Testis (tissue), 3 donors: ENCODE measurements around the gene VSNL1. TPM values are rescaled to one million over a fixed set of nuclear protein-coding genes. Genes with fewer than 3 reads are reported as not detected.

Experiments
- DNase-seq: peaks from one replicate; pipeline ENCODE4 v3.0.0-alpha.2; 2019
- H3K27ac ChIP-seq, 2 donors: fragments of 200-600 bp; sonication (generic); one replicate each; pipeline ENCODE4 v1.5.1; 2019
- H3K27me3 ChIP-seq: fragments of 200-600 bp; sonication (generic); one replicate; pipeline ENCODE4 v1.5.1; 2019
- H3K36me3 ChIP-seq: fragments of 200-600 bp; sonication (generic); one replicate; pipeline ENCODE4 v1.5.1; 2017; ENCODE audit warnings: low read depth; ENCODE audit errors: missing control alignments
- H3K4me1 ChIP-seq: fragments of 200-600 bp; sonication (generic); one replicate; pipeline ENCODE4 v1.5.1; 2019
- H3K4me3 ChIP-seq, 2 donors: fragments of 200-600 bp; sonication (generic); one replicate each; pipeline ENCODE4 v1.5.1; 2017 to 2019
- H3K9me3 ChIP-seq: fragments of 200-600 bp; sonication (generic); one replicate; pipeline ENCODE4 v1.5.1; 2017
- CTCF ChIP-seq, 3 experiments: fragments of 450-650 bp in 2 of 3; fragments of 200-600 bp in 1 of 3; sonication (generic) in 1 of 3; IDR thresholded peaks; one replicate each; pipeline ENCODE4 v1.5.1; 2016 to 2019; ENCODE audit warnings: antibody characterized with exemption in 3 of 3, mild to moderate bottlenecking in 2 of 3, moderate library complexity in 1 of 3
- POLR2A ChIP-seq: fragments of 450-650 bp; IDR thresholded peaks from one replicate; pipeline ENCODE4 v1.6.1; 2017; ENCODE audit warnings: antibody characterized with exemption, mild to moderate bottlenecking, moderate library complexity
- WGBS, 2 donors: methylation state at CpG; one replicate each; pipeline ENCODE4 v1.1.5; 2018; 5-methylcytosine and 5-hydroxymethylcytosine counted together
- intact Hi-C: fragments of 100-400 bp; cut with DNase I; formaldehyde crosslinking; loops from one replicate; pipeline ENCODE4 v1.15.1; 2023; ENCODE audit warnings: low total_unique reads
- polyA plus RNA-seq: library from polyadenylated mRNA; stranded (reverse); fragments of 350-450 nt; fragmentation: Illumina TruSeq; extraction: RNeasy Lipid Tissue Mini Kit (QIAGEN cat#74804); gene quantifications from one replicate; pipeline ENCODE4 v1.2.3, GENCODE V29; 2014; ENCODE audit warnings: low read depth, low replicate concordance; ENCODE audit not compliant: insufficient read depth
- total RNA-seq, 2 donors: library from RNA; depleted of rRNA; stranded (reverse); fragments of >200 nt; gene quantifications; one replicate each; pipeline ENCODE4 v1.2.3, GENCODE V29; 2016

VSNL1 gene
- total and polyA plus RNA-seq, 3 donors from 2014 or later = 0.46 to 1.8 (median 1.4) TPM

GRCh38 chr2:17538022-17538843 lies 2.3 kb upstream of the VSNL1 start:
- Histone ChIP-seq H3K27me3 (no peaks in the 10 kb centered on the region), H3K27ac (no peak overlapping the region), H3K36me3 (no peaks in the 10 kb centered on the region), H3K4me3 (peak overlapping the region; percentile 40 to 66), H3K9me3 (no peaks in the 10 kb centered on the region), H3K4me1 (peaks cover 12% of the 10 kb centered on the region)
- intact Hi-C loops = no loop called here
- WGBS, 2 donors = 2 to 4% methylated on average over 25 to 30 of the region's 30 CpGs
- no peak for TF ChIP-seq POLR2A
- TF ChIP-seq CTCF (IDR thresholded peaks at IDR 0.05) = no peak
- peak; percentile 49 for DNase-seq

DNA sequence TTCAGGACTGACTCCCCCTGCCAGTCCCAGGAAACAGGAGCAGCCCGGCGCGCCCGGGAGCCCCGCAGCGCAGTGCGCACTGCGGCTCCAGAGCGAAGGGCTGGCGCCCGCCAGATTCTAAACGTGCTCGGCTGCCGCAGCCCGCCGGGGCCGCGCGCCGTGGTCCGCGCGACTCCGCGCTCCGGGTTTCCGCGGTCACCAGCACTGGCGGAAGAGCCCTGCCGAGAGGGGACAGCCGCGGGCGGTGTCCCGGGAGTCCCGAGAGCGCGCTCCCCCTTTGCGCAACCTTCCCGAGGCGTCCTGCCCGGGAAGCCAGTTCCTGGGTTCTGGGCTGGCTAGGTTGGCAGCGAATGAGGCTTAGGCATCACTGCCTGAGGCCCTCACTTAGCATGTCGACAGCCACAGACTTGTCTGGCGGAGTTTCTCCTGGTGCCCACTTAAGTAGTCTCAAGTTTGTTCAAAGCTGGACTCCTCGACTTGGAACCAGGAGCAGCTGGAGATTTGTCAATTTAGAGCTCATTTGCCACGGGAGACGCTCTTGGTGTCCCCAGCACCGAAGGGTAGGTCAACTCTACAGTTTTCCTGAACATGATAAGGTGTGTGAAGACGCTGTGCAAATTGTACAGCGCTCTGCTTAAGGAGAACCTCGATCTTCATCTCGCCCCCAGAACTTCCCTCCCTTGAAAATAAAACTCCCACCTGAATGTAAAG lies 1.5 kb upstream of the VSNL1 start:
- Histone ChIP-seq H3K4me3 (peak overlapping the region; percentile 40 to 66), H3K36me3 (no peaks in the 10 kb centered on the region), H3K27me3 (no peaks in the 10 kb centered on the region), H3K27ac (no peak overlapping the region), H3K9me3 (no peaks in the 10 kb centered on the region), H3K4me1 (peaks cover 12% of the 10 kb centered on the region)
- DNase-seq = peak; percentile 65
- intact Hi-C loops = no loop called here
- no peak for TF ChIP-seq POLR2A
- no peak for TF ChIP-seq CTCF (IDR thresholded peaks at IDR 0.05)
- 2 to 3% methylated on average over 18 to 30 of the region's 52 CpGs for WGBS, 2 donors

GRCh38 chr2:17539611-17540092 lies 844 bp upstream of the VSNL1 start:
- intact Hi-C loops = no loop called here

GRCh38 chr2:17540813-17541530 lies 476 bp downstream of the VSNL1 start:
- H3K27ac ChIP-seq = no peak overlapping the region
- peaks cover 12% of the 10 kb centered on the region for H3K4me1 ChIP-seq
- intact Hi-C loops = no loop called here
- whole genome bisulfite sequencing, 2 donors = 1 to 2% methylated on average over 21 of the region's 21 CpGs
- H3K36me3 ChIP-seq = no peaks in the 10 kb centered on the region
- H3K27me3 ChIP-seq = no peaks in the 10 kb centered on the region
- no peak for DNase-seq
- TF ChIP-seq CTCF (IDR thresholded peaks at IDR 0.05) (no peak), POLR2A (no peak)
- H3K9me3 ChIP-seq = no peaks in the 10 kb centered on the region
- peak overlapping the region; percentile 25 to 66 for H3K4me3 ChIP-seq

More at GRCh38 chr2:17539611-17540092, 844 bp upstream of the VSNL1 start:
- H3K9me3 ChIP-seq = no peaks in the 10 kb centered on the region
- H3K4me1 ChIP-seq = peaks cover 12% of the 10 kb centered on the region
- H3K36me3 ChIP-seq = no peaks in the 10 kb centered on the region
- H3K4me3 ChIP-seq = peak overlapping the region; percentile 25 to 66
- no peak for DNase-seq
- no peak for TF ChIP-seq POLR2A
- TF ChIP-seq CTCF (IDR thresholded peaks at IDR 0.05) = no peak
- H3K27ac ChIP-seq = no peak overlapping the region
- WGBS, 2 donors = 4 to 8% methylated on average over 9 to 13 of the region's 13 CpGs
- H3K27me3 ChIP-seq = no peaks in the 10 kb centered on the region
